OCI-LY7 (cell line): ENCODE results near the gene SH3TC2. TPM values are rescaled to one million over a fixed set of nuclear protein-coding genes. Genes with fewer than 3 reads are reported as not detected.

Experiments
- BruUV-seq: library from RNA; stranded (reverse); fragments of 400-500 nt; replicated peaks from 2 replicates; lab custom pipeline; 2021; lab: Mats Ljungman, UMichigan
- CTCF ChIA-PET: fragments of 300-600 bp; sonication (Branson Sonifier 250); formaldehyde crosslinking; loops from one replicate; lab custom pipeline; 2022; ENCODE audit warnings: antibody characterized with exemption; ENCODE audit not compliant: unreplicated experiment; lab: Charles Lee
- POLR2A ChIA-PET: fragments of 300-600 bp; sonication (Branson Sonifier 250); formaldehyde crosslinking; loops from one replicate; lab custom pipeline; 2022; ENCODE audit warnings: antibody characterized with exemption; lab: Charles Lee
- DNase-seq: peaks from one replicate; pipeline ENCODE4 v3.0.0-alpha.2; 2015; ENCODE audit warnings: low spot score
- H2AFZ ChIP-seq: fragments of 200-600 bp; sonication (generic), shearing (Covaris generic); 2 replicates; pipeline ENCODE4 v1.6.1; 2014; ENCODE audit warnings: mild to moderate bottlenecking, antibody characterized with exemption, low read length, moderate library complexity
- H3K27ac ChIP-seq: fragments of 200-600 bp; sonication (generic); 2 replicates; pipeline ENCODE4 v1.5.1; 2014; ENCODE audit warnings: mixed run types, low read depth, mild to moderate bottlenecking, moderate library complexity, low read length, inconsistent platforms; ENCODE audit not compliant: poor library complexity, severe bottlenecking
- H3K36me3 ChIP-seq: fragments of 200-600 bp; sonication (generic); 2 replicates; pipeline ENCODE4 v1.6.1; 2014; ENCODE audit warnings: mild to moderate bottlenecking, antibody characterized with exemption, low read length, moderate library complexity, mixed read lengths; ENCODE audit not compliant: insufficient read depth
- H3K4me1 ChIP-seq: fragments of 200-600 bp; sonication (generic); 2 replicates; pipeline ENCODE4 v1.5.1; 2014; ENCODE audit warnings: mild to moderate bottlenecking, low read length; ENCODE audit not compliant: insufficient read depth, poor library complexity, severe bottlenecking
- H3K4me2 ChIP-seq: fragments of 200-600 bp; sonication (generic); 2 replicates; pipeline ENCODE4 v1.6.1; 2014; ENCODE audit warnings: mild to moderate bottlenecking, low read length
- H3K4me3 ChIP-seq: fragments of 200-600 bp; sonication (generic); 2 replicates; pipeline ENCODE4 v1.5.1; 2014; ENCODE audit warnings: mild to moderate bottlenecking, low read depth, low read length; ENCODE audit not compliant: poor library complexity, severe bottlenecking
- H3K79me2 ChIP-seq: fragments of 200-600 bp; sonication (generic); 2 replicates; pipeline ENCODE4 v1.6.1; 2016; ENCODE audit warnings: low read depth, mild to moderate bottlenecking, low read length, moderate library complexity, mixed read lengths; ENCODE audit not compliant: insufficient read depth
- H3K9me2 ChIP-seq: fragments of 200-600 bp; sonication (generic); 2 replicates; pipeline ENCODE4 v1.6.1; 2016; ENCODE audit warnings: mild to moderate bottlenecking, low read length, mixed read lengths; ENCODE audit not compliant: insufficient read depth
- H3K9me3 ChIP-seq: fragments of 200-600 bp; sonication (generic); 2 replicates; pipeline ENCODE4 v1.6.1; 2014; ENCODE audit warnings: mild to moderate bottlenecking, mixed run types, low read length, mixed read lengths
- H4K20me1 ChIP-seq: fragments of 200-600 bp; sonication (generic); 2 replicates; pipeline ENCODE4 v1.6.1; 2014; ENCODE audit warnings: mild to moderate bottlenecking, antibody characterized with exemption, low read length, moderate library complexity, mixed read lengths; ENCODE audit not compliant: insufficient read depth
- EZH2phosphoT487 ChIP-seq: fragments of 200-600 bp; sonication (generic); IDR thresholded peaks from 2 replicates; pipeline ENCODE4 v1.6.1; 2018; ENCODE audit warnings: low read depth, borderline replicate concordance, mild to moderate bottlenecking, mixed run types, antibody characterized with exemption, low read length, moderate library complexity, mixed read lengths
- intact Hi-C: fragments of 100-400 bp; cut with micrococcal nuclease; formaldehyde crosslinking; loops from one replicate; pipeline ENCODE4 v1.10.0; 2022; ENCODE audit not compliant: unreplicated experiment
- total RNA-seq, 2 experiments: library from RNA; depleted of rRNA in 1 of 2; stranded (reverse); fragments of >200 nt in 1 of 2; shearing (Covaris generic) in 1 of 2; gene quantifications; 2 replicates each; pipeline ENCODE4 v1.2.3, GENCODE V29; 2014 to 2022
- TF ChIP-seq, protein P1 (sequence below): fragments of 200-600 bp; sonication (generic); conservative IDR thresholded peaks from 2 replicates; pipeline ENCODE4 v1.5.1; 2014; ENCODE audit warnings: mild to moderate bottlenecking, antibody characterized with exemption, low read length, moderate library complexity, mixed read lengths

SH3TC2 gene
- total RNA-seq, 2 experiments from 2014 or later, result not detected

- ChIA-PET POLR2A (no interaction called here), CTCF (no interaction called here)
- intact Hi-C loops, result no loop called here
- BruUV-seq, result no TSS peak
- H3K36me3 ChIP-seq, result no peaks in the 10 kb centered on the region
- H3K9me2 ChIP-seq, result no peaks in the 10 kb centered on the region
- no peak overlapping the region for H3K4me3 ChIP-seq
- H3K4me1 ChIP-seq, result no peaks in the 10 kb centered on the region
- no peak for TF ChIP-seq EZH2phosphoT487
- TF ChIP-seq, protein P1, sequence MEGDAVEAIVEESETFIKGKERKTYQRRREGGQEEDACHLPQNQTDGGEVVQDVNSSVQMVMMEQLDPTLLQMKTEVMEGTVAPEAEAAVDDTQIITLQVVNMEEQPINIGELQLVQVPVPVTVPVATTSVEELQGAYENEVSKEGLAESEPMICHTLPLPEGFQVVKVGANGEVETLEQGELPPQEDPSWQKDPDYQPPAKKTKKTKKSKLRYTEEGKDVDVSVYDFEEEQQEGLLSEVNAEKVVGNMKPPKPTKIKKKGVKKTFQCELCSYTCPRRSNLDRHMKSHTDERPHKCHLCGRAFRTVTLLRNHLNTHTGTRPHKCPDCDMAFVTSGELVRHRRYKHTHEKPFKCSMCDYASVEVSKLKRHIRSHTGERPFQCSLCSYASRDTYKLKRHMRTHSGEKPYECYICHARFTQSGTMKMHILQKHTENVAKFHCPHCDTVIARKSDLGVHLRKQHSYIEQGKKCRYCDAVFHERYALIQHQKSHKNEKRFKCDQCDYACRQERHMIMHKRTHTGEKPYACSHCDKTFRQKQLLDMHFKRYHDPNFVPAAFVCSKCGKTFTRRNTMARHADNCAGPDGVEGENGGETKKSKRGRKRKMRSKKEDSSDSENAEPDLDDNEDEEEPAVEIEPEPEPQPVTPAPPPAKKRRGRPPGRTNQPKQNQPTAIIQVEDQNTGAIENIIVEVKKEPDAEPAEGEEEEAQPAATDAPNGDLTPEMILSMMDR, result no peak
- H3K27ac ChIP-seq, result no peak overlapping the region
- H2AFZ ChIP-seq, result no peak overlapping the region
- no peak overlapping the region for H3K4me2 ChIP-seq
- no peaks in the 10 kb centered on the region for H4K20me1 ChIP-seq
- H3K9me3 ChIP-seq, result no peaks in the 10 kb centered on the region
- DNase-seq, result no peak
- H3K79me2 ChIP-seq, result no peaks in the 10 kb centered on the region
These were observed 82.1 kb downstream of the SH3TC2 start for GRCh38 chr5:148980731-148981130.

DNA sequence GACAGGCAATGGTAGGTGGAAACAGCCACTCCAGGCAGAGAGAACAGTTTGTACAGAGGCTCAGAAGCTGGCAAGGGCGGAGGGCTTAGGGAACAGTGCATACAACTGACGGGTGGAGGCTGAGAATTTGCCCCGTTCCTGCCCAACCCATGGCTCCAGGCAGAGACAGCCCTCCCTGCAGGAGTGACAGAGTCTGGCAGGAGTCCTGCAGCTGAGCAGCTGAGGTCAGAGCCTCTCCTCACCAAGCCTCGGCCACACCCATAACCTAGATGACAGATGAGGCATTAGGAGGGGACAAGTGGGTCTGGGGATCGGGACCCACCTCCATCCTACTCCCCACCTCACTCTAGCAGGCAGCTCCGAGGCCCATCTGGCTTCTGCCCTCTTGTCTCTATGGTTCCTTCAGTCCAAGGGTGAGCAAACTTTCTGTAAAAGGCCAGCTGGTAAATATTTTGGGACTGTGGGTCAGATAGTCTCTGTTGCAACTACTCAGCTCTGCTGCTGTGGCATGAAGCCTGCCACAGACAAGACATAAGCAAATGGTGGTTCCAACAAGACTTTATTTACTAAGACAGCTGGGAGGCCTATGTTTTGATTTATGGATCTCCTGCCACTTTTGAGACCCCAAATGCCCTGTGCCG is 83.7 kb downstream of the SH3TC2 start:
- Histone ChIP-seq H3K4me2 (no peak overlapping the region), H3K4me1 (no peaks in the 10 kb centered on the region), H3K27ac (no peak overlapping the region), H3K79me2 (no peaks in the 10 kb centered on the region), H3K36me3 (no peaks in the 10 kb centered on the region), H2AFZ (no peak overlapping the region), H4K20me1 (no peaks in the 10 kb centered on the region), H3K9me3 (no peaks in the 10 kb centered on the region), H3K9me2 (no peaks in the 10 kb centered on the region), H3K4me3 (no peak overlapping the region)
- CTCF ChIA-PET, result interaction anchor here (0.8 kb wide), 1 partner anchor 11 kb away, joined by 3 read pairs; no protein-coding TSS in a partner anchor
- intact Hi-C loops, result no loop called here
- POLR2A ChIA-PET, result no interaction called here
- no peak for DNase-seq
- TF ChIP-seq, protein P1, result no peak
- no peak for TF ChIP-seq EZH2phosphoT487
- BruUV-seq, result no TSS peak

DNA sequence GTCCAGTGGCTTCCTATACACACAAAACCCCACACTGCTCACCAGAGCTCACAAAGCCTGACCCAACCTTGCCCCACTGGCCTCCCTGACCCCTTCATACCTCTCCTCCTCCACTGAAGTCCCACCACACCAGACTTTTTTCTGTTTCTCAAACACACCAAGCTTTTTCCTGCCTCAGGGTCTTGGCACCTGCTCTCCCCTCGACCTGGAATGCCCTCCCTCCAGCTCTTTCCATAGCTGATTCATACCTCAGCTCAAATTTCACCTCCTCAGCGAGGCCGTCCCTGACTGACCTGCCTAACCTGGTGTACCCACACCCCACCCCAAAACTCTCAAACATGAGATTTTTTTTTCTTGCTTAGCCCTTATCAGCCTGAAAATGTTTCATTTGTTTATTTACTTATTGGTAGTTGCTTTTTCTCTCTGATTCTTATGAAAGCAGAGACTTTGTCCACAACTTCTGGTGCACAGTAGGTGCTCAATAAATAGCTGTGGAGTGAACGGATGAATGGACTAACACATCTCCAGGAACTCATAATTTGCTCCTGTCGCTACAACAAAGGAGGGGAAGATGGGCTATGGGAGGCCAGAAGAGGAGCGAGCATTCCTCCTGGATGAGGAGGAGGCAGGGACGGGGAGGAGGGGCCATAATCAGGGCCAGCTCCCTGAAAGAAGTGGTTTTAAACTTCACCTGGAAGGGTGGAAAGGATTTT is 84.3 kb downstream of the SH3TC2 start:
- no peaks in the 10 kb centered on the region for H4K20me1 ChIP-seq
- H3K27ac ChIP-seq, result no peak overlapping the region
- POLR2A ChIA-PET, result interaction anchor here (1.4 kb wide), 1 partner anchor 16 kb away, joined by 3 read pairs; no protein-coding TSS in a partner anchor
- H3K9me3 ChIP-seq, result no peaks in the 10 kb centered on the region
- no peak for DNase-seq
- no peaks in the 10 kb centered on the region for H3K4me1 ChIP-seq
- H3K4me2 ChIP-seq, result no peak overlapping the region
- intact Hi-C loops, result no loop called here
- no peak overlapping the region for H3K4me3 ChIP-seq
- no peaks in the 10 kb centered on the region for H3K9me2 ChIP-seq
- H3K36me3 ChIP-seq, result no peaks in the 10 kb centered on the region
- BruUV-seq, result no TSS peak
- CTCF ChIA-PET, result interaction anchor here (0.8 kb wide), 1 partner anchor 11 kb away, joined by 3 read pairs; no protein-coding TSS in a partner anchor
- no peaks in the 10 kb centered on the region for H3K79me2 ChIP-seq
- no peak for TF ChIP-seq EZH2phosphoT487
- TF ChIP-seq, protein P1, result no peak
- no peak overlapping the region for H2AFZ ChIP-seq
